Measurements from ENCODE around the gene KRTAP12-1. TPM values are rescaled to one million over a fixed set of nuclear protein-coding genes. Genes with fewer than 3 reads are reported as not detected.
"Not testable (repeated sequence)": the region's sequence is repeated elsewhere in the genome, so short reads cannot be mapped to it uniquely, and the experiment has no call there.

Gene KRTAP12-1
- total RNA-seq, 6 experiments from 2014 or later = not detected

DNA sequence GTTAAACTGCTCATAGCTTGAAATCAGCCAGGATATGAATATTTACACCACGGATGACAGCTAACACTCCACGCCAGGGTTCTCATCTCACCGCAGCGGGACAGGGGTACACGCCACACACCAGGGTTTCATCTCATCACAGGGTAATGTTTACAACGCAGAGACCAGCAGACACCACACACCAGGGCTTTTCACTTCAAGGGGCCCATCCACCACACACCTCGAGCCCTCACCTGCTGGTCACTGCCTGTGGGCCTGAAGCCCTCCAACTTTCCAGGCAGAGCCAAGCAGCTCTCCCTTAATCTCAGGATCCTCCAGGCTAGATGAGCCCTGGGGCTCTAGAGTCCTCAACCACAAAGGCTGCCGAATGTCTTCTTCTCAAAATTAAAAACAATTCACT is 13.7 kb upstream of the KRTAP12-1 start:
- Mint-ChIP-seq H3K27me3 (ENCODE audit: insufficient read depth) (peaks cover 47% of the 10 kb centered on the region), H3K27ac (no peak overlapping the region), H3K4me3 (no peak overlapping the region), H3K36me3 (ENCODE audit: low read depth) (no peaks in the 10 kb centered on the region), H3K4me1 (ENCODE audit: low read depth) (no peaks in the 10 kb centered on the region), H3K9me3 (peaks cover 21% of the 10 kb centered on the region)
- TF ChIP-seq, protein P1, sequence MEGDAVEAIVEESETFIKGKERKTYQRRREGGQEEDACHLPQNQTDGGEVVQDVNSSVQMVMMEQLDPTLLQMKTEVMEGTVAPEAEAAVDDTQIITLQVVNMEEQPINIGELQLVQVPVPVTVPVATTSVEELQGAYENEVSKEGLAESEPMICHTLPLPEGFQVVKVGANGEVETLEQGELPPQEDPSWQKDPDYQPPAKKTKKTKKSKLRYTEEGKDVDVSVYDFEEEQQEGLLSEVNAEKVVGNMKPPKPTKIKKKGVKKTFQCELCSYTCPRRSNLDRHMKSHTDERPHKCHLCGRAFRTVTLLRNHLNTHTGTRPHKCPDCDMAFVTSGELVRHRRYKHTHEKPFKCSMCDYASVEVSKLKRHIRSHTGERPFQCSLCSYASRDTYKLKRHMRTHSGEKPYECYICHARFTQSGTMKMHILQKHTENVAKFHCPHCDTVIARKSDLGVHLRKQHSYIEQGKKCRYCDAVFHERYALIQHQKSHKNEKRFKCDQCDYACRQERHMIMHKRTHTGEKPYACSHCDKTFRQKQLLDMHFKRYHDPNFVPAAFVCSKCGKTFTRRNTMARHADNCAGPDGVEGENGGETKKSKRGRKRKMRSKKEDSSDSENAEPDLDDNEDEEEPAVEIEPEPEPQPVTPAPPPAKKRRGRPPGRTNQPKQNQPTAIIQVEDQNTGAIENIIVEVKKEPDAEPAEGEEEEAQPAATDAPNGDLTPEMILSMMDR (IDR thresholded peaks at IDR 0.05) = no peak
- no peak for DNase-seq

DNA sequence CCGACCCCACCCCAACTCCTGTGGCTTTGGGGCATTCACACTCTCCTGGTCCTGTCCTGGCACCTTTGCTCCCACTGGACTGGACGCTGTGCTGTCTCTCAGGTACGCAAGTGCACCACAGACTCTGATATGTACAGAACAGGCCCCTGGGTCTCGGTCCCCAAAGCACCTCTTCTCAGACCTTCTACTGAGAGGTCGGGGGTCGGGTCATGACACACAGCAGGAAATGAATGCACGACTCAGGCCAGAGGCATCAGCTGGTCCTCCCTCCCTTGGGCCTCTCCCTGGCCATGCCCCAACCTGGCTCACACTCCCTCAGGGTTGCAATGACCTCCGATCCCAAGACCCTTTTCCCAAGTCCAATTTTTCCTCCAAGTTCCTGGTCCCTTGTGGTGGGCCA is 13.2 kb upstream of the KRTAP12-1 start:
- H3K27me3 Mint-ChIP-seq (ENCODE audit: insufficient read depth) = peaks cover 44% of the 10 kb centered on the region
- H3K4me1 Mint-ChIP-seq (ENCODE audit: low read depth) = no peaks in the 10 kb centered on the region
- DNase-seq = no peak
- no peak overlapping the region for H3K27ac Mint-ChIP-seq
- H3K36me3 Mint-ChIP-seq (ENCODE audit: low read depth) = no peaks in the 10 kb centered on the region
- no peak overlapping the region for H3K4me3 Mint-ChIP-seq
- TF ChIP-seq, protein P1 (IDR thresholded peaks at IDR 0.05) = no peak
- H3K9me3 Mint-ChIP-seq = peaks cover 21% of the 10 kb centered on the region

DNA sequence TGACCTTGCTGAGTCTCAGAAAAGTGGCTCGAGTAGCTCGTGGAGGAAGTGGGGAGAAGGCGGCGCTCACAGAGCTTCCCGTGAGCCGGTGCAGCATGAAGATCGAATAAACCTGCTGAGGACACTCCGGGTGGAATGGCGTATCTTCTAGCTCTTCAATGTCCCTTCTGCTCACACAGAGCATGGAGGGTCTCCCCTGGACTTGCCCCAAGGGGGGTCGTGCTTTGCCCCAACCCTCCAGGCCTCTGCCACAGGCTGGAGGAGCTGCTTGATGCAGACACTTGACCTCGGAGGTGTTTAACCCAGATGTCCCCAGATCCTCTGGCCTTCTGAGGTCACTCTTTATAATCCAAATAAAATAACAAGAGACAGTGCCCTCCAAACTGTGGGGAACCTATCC is 12.8 kb upstream of the KRTAP12-1 start:
- Mint-ChIP-seq H3K9me3 (peaks cover 21% of the 10 kb centered on the region), H3K27ac (no peak overlapping the region), H3K27me3 (ENCODE audit: insufficient read depth) (peaks cover 40% of the 10 kb centered on the region), H3K4me1 (ENCODE audit: low read depth) (no peaks in the 10 kb centered on the region), H3K4me3 (no peak overlapping the region), H3K36me3 (ENCODE audit: low read depth) (no peaks in the 10 kb centered on the region)
- DNase-seq = no peak
- TF ChIP-seq, protein P1 (IDR thresholded peaks at IDR 0.05) = no peak

DNA sequence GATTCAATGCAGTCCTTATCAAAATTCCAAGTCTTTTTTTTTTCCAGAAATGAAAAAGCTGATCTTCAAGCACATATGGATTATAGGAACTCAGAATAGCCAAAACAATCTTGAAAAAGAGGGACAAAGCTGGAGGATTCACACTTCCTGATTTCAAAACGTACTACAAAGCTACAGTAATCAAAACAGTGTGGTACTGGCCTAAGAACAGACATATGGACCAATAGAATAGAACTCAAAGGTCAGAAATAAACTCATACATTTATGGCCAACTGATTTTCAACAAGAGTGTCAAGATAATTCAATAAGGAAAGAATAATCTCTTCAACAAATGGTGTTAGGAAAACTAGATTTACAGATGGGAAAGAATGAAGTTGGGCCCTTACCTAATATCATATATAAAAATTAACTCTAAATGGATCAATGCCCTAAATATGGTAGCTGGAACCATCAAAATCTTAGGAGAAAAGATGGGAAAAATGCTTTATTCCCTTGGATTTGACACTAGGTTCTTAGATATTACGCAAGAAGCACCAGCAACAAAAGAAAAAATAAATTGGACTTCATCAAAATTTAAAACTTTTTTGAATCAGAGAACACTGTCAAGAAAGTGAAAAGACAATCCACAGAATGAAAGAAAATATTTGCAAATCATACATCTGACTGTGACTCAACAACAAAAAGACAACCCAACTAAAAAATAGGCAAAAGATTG is 11.0 kb upstream of the KRTAP12-1 start:
- no peaks in the 10 kb centered on the region for H3K4me1 Mint-ChIP-seq (ENCODE audit: low read depth)
- TF ChIP-seq, protein P1 (IDR thresholded peaks at IDR 0.05) = no peak
- H3K9me3 Mint-ChIP-seq = peaks cover 21% of the 10 kb centered on the region
- no peak overlapping the region for H3K27ac Mint-ChIP-seq
- no peak overlapping the region for H3K4me3 Mint-ChIP-seq
- peaks cover 34% of the 10 kb centered on the region for H3K27me3 Mint-ChIP-seq (ENCODE audit: insufficient read depth)
- DNase-seq = no peak
- H3K36me3 Mint-ChIP-seq (ENCODE audit: low read depth) = no peaks in the 10 kb centered on the region

DNA sequence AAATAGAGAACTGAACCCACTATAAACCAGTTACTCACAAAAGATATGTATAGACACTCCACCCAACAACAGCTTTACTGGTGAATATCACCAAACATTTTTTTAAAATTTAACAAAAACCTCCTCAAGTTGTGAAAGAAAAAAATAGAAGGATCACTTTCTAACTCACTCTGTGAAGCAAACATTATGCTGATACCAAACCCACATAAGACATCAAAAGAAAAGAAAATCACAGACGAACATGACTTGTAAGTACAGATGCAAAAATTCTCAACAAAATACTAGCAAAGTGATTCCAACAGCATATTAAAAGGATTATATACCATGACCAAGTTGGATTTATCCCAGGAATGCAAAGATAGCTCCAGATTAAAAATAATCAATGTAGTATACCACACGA is 9.7 kb upstream of the KRTAP12-1 start:
- H3K4me3 Mint-ChIP-seq = no peak overlapping the region
- TF ChIP-seq, protein P1 (IDR thresholded peaks at IDR 0.05) = no peak
- DNase-seq = no peak

DNA sequence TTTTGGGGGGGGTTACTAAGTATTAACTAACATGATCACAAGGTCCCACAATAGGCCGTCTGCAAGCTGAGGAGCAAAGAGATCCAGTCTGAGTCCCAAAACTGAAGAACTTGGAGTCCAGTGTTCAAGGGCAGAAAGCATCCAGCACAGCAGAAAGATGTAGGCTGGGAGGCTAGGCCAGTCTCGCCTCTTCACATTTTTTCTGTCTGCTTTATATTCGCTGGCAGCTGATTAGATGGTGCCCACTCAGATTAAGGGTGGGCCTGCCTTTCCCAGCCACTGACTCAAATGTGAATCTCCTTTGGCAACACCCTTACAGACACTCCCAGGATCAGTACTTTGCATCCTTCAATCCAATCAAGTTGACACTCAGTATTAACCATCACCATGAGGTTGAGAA is 7.8 kb upstream of the KRTAP12-1 start:
- Mint-ChIP-seq H3K9me3 (peaks cover 21% of the 10 kb centered on the region), H3K27me3 (ENCODE audit: insufficient read depth) (peaks cover 26% of the 10 kb centered on the region)
- not testable (repeated sequence) for H3K4me3 Mint-ChIP-seq; DNase-seq; H3K36me3 Mint-ChIP-seq (ENCODE audit: low read depth); H3K27ac Mint-ChIP-seq; H3K4me1 Mint-ChIP-seq (ENCODE audit: low read depth)

More for the DNA sequence above, 9.7 kb upstream of the KRTAP12-1 start:
- H3K36me3 Mint-ChIP-seq (ENCODE audit: low read depth) = no peaks in the 10 kb centered on the region
- no peak overlapping the region for H3K27ac Mint-ChIP-seq
- peaks cover 21% of the 10 kb centered on the region for H3K9me3 Mint-ChIP-seq
- peaks cover 35% of the 10 kb centered on the region for H3K27me3 Mint-ChIP-seq (ENCODE audit: insufficient read depth)
- H3K4me1 Mint-ChIP-seq (ENCODE audit: low read depth) = no peaks in the 10 kb centered on the region

Data from HFFc6 (cell line).